AG10803 (cell line): ENCODE data around the gene MRPL18.

ENCODE experiments used
- DNase-seq: peaks from one replicate; pipeline ENCODE4 v3.0.0; 2010; ENCODE audit warnings: low read depth
- H3K4me3 ChIP-seq: 2 replicates; pipeline ENCODE4 v1.5.1; 2011; ENCODE audit warnings: mild to moderate bottlenecking, low read length, control low read depth
- CTCF ChIP-seq: conservative IDR thresholded peaks from 2 replicates; pipeline ENCODE4 v1.5.1; 2011; ENCODE audit warnings: mild to moderate bottlenecking, low read length, control low read depth, inconsistent platforms

Gene MRPL18

GRCh38 chr6:159844737-159845645 is 54.7 kb downstream of the MRPL18 start:
- no peak overlapping the region for H3K4me3 ChIP-seq
- no peak for TF ChIP-seq CTCF
- no peak for DNase-seq
